HL-60/S4 treated with retinoic acid at 250 ng/mL for 4 days and 3 days (cell line): ENCODE results near the gene USP32.
"Not testable (repeated sequence)": the region's sequence is repeated elsewhere in the genome, so short reads cannot be mapped to it uniquely, and the experiment has no call there.

Source experiments
- in situ Hi-C: fragments of 300-500 bp; cut with MboI; formaldehyde crosslinking; loops from 2 replicates; pipeline ENCODE4 v1.7.0; 2022; ENCODE audit warnings: low sequenced_read_pairs

Gene USP32

GRCh38 chr17:60415146-60415545 lies 23.2 kb upstream of the USP32 start:
- in situ Hi-C loops, result loop anchor here (25.0 kb wide), 1 partner anchor 278 kb away; the partner anchor contains the start of gene CA4

GRCh38 chr17:60412701-60413100 lies 20.8 kb upstream of the USP32 start:
- in situ Hi-C loops, result loop anchor here (25.0 kb wide), 1 partner anchor 275 kb away; the partner anchor contains the start of gene CA4

- in situ Hi-C loops, result loop anchor here (25.0 kb wide), 1 partner anchor 273 kb away; the partner anchor contains the start of gene CA4
Measured at GRCh38 chr17:60410001-60410400, 18.1 kb upstream of the USP32 start.

- in situ Hi-C loops, result loop anchor here (25.0 kb wide), 1 partner anchor 270 kb away; the partner anchor contains the start of gene CA4
Measured at GRCh38 chr17:60406887-60407286, 15.0 kb upstream of the USP32 start.

- in situ Hi-C loops, result loop anchor here (25.0 kb wide), 1 partner anchor 267 kb away; the partner anchor contains the start of gene CA4
Measured at GRCh38 chr17:60403962-60404361, 12.0 kb upstream of the USP32 start.

- in situ Hi-C loops, result loop anchor here (25.0 kb wide), 1 partner anchor 266 kb away; the partner anchor contains the start of gene CA4
Measured at GRCh38 chr17:60403523-60403810, 11.5 kb upstream of the USP32 start.

GRCh38 chr17:60401819-60402218 lies 9.9 kb upstream of the USP32 start:
- in situ Hi-C loops, result loop anchor here (25.0 kb wide), 1 partner anchor 265 kb away; the partner anchor contains the start of gene CA4

- in situ Hi-C loops, result no loop called here
Measured at GRCh38 chr17:60398227-60398959, 6.5 kb upstream of the USP32 start.

GRCh38 chr17:60396412-60396811 lies 4.5 kb upstream of the USP32 start:
- in situ Hi-C loops, result no loop called here

GRCh38 chr17:60395508-60396065 lies 3.7 kb upstream of the USP32 start:
- in situ Hi-C loops, result no loop called here

- in situ Hi-C loops, result no loop called here
Measured at GRCh38 chr17:60393840-60394723, 2.1 kb upstream of the USP32 start.

- in situ Hi-C loops, result no loop called here
Measured at GRCh38 chr17:60392845-60393702, 1.1 kb upstream of the USP32 start.

GRCh38 chr17:60391471-60392041 lies 377 bp downstream of the USP32 start:
- in situ Hi-C loops, result no loop called here

- in situ Hi-C loops, result no loop called here
Measured at GRCh38 chr17:60390925-60391470, 935 bp downstream of the USP32 start.

GRCh38 chr17:60390186-60390585 lies 1.7 kb downstream of the USP32 start:
- in situ Hi-C loops, result no loop called here

GRCh38 chr17:60388742-60389141 lies 3.2 kb downstream of the USP32 start:
- in situ Hi-C loops, result no loop called here

- in situ Hi-C loops, result no loop called here
Measured at GRCh38 chr17:60387666-60388065, 4.3 kb downstream of the USP32 start.

GRCh38 chr17:60386147-60387058 lies 5.5 kb downstream of the USP32 start:
- in situ Hi-C loops, result no loop called here

- in situ Hi-C loops, result not testable (repeated sequence)
Measured at GRCh38 chr17:60384921-60385320, 7.0 kb downstream of the USP32 start.
